ENCODE results near the gene B4GALNT2. TPM values are rescaled to one million over a fixed set of nuclear protein-coding genes. Genes with fewer than 3 reads are reported as not detected.

Gene B4GALNT2
- total and polyA plus RNA-seq, 2 donors from 2014 or later = 1.3 to 4.3 TPM

DNA sequence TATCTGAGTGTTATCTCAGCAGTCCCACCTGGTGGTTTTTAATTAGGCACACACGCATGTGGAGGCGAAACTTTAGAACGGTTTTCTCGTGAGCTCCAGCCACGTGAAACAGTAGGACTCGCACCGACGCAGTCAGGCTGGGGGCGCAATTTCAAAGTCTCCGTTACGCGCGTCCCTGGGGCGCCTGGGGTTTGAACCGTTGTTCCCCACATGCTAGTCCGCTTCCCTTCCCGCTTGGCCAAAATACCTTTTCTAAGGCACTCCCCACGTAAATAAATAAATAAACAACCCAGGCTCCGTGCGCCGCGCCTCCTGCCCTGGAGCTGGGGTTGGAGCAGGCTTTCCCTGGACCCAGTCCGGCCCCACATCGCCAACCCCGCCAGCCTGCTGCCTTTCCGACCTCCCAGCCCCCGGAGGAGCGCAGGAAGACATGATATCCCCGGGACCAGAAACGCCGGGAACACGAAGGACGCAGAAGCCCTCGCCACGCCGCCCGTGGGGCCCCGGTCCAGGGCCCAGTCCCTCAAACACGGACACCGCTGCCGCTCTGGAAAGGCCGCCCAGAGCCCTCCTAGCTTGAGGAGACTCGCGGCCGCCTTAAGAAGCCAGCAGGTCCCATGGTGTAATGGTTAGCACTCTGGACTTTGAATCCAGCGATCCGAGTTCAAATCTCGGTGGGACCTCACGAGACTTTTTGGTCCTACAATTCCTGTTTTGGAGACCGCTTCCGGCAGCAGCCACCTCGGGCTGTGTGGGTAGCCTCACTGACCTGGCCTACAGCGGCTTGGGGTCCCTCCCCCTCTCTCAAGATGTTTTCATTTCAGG lies 59.6 kb downstream of the B4GALNT2 start:
- H3K36me3 ChIP-seq (ENCODE audit: control insufficient read depth in 2 of 3, insufficient read depth in 3 of 3, low read length in 3 of 3) = no peaks in the 10 kb centered on the region
- peak overlapping the region; percentile 87 to 96 (median 91) for H3K9ac ChIP-seq (ENCODE audit: low read length in 3 of 3)
- intact Hi-C loops (cut with DNase I) = no loop called here
- TF ChIP-seq, protein P1, sequence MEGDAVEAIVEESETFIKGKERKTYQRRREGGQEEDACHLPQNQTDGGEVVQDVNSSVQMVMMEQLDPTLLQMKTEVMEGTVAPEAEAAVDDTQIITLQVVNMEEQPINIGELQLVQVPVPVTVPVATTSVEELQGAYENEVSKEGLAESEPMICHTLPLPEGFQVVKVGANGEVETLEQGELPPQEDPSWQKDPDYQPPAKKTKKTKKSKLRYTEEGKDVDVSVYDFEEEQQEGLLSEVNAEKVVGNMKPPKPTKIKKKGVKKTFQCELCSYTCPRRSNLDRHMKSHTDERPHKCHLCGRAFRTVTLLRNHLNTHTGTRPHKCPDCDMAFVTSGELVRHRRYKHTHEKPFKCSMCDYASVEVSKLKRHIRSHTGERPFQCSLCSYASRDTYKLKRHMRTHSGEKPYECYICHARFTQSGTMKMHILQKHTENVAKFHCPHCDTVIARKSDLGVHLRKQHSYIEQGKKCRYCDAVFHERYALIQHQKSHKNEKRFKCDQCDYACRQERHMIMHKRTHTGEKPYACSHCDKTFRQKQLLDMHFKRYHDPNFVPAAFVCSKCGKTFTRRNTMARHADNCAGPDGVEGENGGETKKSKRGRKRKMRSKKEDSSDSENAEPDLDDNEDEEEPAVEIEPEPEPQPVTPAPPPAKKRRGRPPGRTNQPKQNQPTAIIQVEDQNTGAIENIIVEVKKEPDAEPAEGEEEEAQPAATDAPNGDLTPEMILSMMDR (IDR thresholded peaks at IDR 0.05; ENCODE audit: borderline replicate concordance, extremely low read depth, insufficient read depth) = peak; percentile 6
- DNase-seq (peak; percentile 96 to 98 (median 97)), FAIRE-seq (no peak)
- no peaks in the 10 kb centered on the region for H3K9me3 ChIP-seq (ENCODE audit: control insufficient read depth in 2 of 3, insufficient read depth in 1 of 3, low read length in 3 of 3)
- peaks cover 0 to 4% (median 0%) of the 10 kb centered on the region in 3 donors for H3K4me1 ChIP-seq (ENCODE audit: control insufficient read depth in 2 of 3, insufficient read depth in 2 of 3, low read depth in 1 of 3, low read length in 3 of 3)
- H3K27me3 ChIP-seq (ENCODE audit: control insufficient read depth, insufficient read depth, low read length) = no peaks in the 10 kb centered on the region
- peak overlapping the region; percentile 98 to 100 for H3K27ac ChIP-seq (ENCODE audit: low read depth in 2 of 2, low read length in 2 of 2)
- H3K4me3 ChIP-seq (ENCODE audit: low read length in 3 of 3) = peak overlapping the region; percentile 67 to 96 (median 91)

DNA sequence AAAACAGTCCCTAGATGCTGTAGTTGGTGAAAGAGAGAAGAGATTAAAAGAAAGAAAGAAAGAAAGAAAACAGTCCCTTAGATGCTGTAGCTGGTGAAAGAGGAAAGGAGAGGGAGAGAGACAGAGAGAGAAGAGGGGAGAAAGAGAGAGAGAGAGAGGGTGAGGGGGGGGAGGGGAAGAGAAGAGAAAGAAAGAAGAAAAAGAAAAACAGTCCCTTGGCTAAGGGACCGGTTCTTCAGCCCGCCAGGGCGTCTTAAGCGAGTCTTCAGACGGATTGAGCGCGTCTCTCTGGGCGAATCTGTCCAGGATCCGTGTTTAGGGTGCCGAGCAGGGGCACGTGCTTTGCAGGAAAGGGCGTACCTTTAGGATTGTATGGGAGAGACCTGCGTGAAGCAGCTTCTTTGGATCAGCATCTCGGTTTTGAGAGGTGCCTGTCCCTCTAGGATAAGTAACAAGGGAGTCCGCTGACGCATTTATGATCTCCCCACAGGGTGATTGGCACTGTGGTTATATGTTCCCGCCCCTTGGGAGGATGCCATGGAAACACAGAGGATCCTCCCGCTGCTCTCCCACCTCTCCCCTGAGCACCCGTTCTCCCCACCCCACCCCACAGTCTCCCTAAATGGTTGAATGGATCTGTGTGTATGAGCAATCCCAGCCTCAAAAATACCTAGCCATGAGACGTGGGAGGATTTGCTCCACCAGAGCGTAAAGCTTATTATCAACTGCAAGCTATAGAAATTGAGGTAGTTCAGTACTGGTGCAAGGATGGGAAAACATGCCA lies 61.1 kb downstream of the B4GALNT2 start:
- peaks cover 0 to 4% (median 0%) of the 10 kb centered on the region in 3 donors for H3K4me1 ChIP-seq (ENCODE audit: control insufficient read depth in 2 of 3, insufficient read depth in 2 of 3, low read depth in 1 of 3, low read length in 3 of 3)
- FAIRE-seq = no peak
- peak; percentile 81 to 95 (median 92) for DNase-seq
- H3K27ac ChIP-seq (ENCODE audit: low read depth in 2 of 2, low read length in 2 of 2) = peak overlapping the region; percentile 51 to 59
- H3K9me3 ChIP-seq (ENCODE audit: control insufficient read depth in 2 of 3, insufficient read depth in 1 of 3, low read length in 3 of 3) = no peaks in the 10 kb centered on the region
- H3K9ac ChIP-seq (ENCODE audit: low read length in 3 of 3) = peak overlapping the region in 2 of 3 donors; percentile 87 to 96
- peak overlapping the region; percentile 67 to 96 (median 91) for H3K4me3 ChIP-seq (ENCODE audit: low read length in 3 of 3)
- no peaks in the 10 kb centered on the region for H3K27me3 ChIP-seq (ENCODE audit: control insufficient read depth, insufficient read depth, low read length)
- intact Hi-C loops (cut with DNase I) = no loop called here
- TF ChIP-seq, protein P1 (IDR thresholded peaks at IDR 0.05; ENCODE audit: borderline replicate concordance, extremely low read depth, insufficient read depth) = no peak
- no peaks in the 10 kb centered on the region for H3K36me3 ChIP-seq (ENCODE audit: control insufficient read depth in 2 of 3, insufficient read depth in 3 of 3, low read length in 3 of 3)

DNA sequence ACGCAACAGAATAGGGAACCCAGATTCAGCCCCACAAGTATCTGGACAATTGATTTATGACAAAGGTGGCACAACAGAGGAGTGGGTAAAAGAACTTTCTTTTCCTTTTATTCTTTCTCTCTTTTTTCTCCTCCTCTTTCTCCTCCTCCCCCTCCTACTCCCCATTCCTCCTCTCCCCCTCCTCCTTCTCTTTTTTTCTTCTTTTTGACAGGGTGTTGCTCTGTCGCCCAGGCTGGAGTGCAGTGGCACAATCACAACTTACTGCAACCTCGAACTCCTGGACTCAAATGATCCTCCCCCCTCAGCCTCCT lies 61.7 kb downstream of the B4GALNT2 start:
- TF ChIP-seq, protein P1 (IDR thresholded peaks at IDR 0.05; ENCODE audit: borderline replicate concordance, extremely low read depth, insufficient read depth) = no peak
- intact Hi-C loops (cut with DNase I) = no loop called here
- DNase-seq = no peak
- Histone ChIP-seq H3K9ac (ENCODE audit: low read length in 3 of 3) (no peak overlapping the region), H3K27me3 (ENCODE audit: control insufficient read depth, insufficient read depth, low read length) (no peaks in the 10 kb centered on the region), H3K36me3 (ENCODE audit: control insufficient read depth in 2 of 3, insufficient read depth in 3 of 3, low read length in 3 of 3) (no peaks in the 10 kb centered on the region), H3K4me3 (ENCODE audit: low read length in 3 of 3) (no peak overlapping the region), H3K27ac (ENCODE audit: low read depth in 2 of 2, low read length in 2 of 2) (peak overlapping the region in 1 of 2 donors; percentile 59), H3K4me1 (ENCODE audit: control insufficient read depth in 2 of 3, insufficient read depth in 2 of 3, low read depth in 1 of 3, low read length in 3 of 3) (peaks cover 0 to 4% (median 0%) of the 10 kb centered on the region in 3 donors), H3K9me3 (ENCODE audit: control insufficient read depth in 2 of 3, insufficient read depth in 1 of 3, low read length in 3 of 3) (no peaks in the 10 kb centered on the region)
- no peak for FAIRE-seq

All from kidney (tissue), 14 donors.